Activated CD4-positive, alpha-beta T cell treated with anti-CD3 and anti-CD28 coated beads for 36 hours (primary cell): Measurements from ENCODE around the gene KCNIP4. TPM values are rescaled to one million over a fixed set of nuclear protein-coding genes. Genes with fewer than 3 reads are reported as not detected.

Source experiments
- ATAC-seq: fragments of 200-7000 bp; cut with Tn5 transposase; one replicate; pipeline ENCODE4 v1.10.0; 2021; ENCODE audit warnings: mild to moderate bottlenecking, moderate library complexity
- CTCF ChIA-PET: fragments of 350-600 bp; sonication (Branson Sonifier 250); formaldehyde crosslinking; loops from one replicate; lab custom pipeline; 2021; ENCODE audit warnings: antibody characterized with exemption; lab: Charles Lee
- POLR2A ChIA-PET: fragments of 350-600 bp; sonication (Branson Sonifier 250); formaldehyde crosslinking; loops from one replicate; lab custom pipeline; 2021; ENCODE audit warnings: antibody characterized with exemption, inconsistent platforms; lab: Charles Lee
- DNase-seq: peaks from one replicate; pipeline ENCODE4 v3.0.0-alpha.2; 2020
- H3K27ac Mint-ChIP-seq: one replicate; pipeline ENCODE4 v1.8.0; 2021; ENCODE audit warnings: mixed read lengths
- H3K27me3 Mint-ChIP-seq: one replicate; pipeline ENCODE4 v1.8.0; 2021; ENCODE audit warnings: mixed read lengths
- H3K36me3 Mint-ChIP-seq: one replicate; pipeline ENCODE4 v1.8.0; 2021; ENCODE audit warnings: low read depth, mixed read lengths
- H3K4me1 Mint-ChIP-seq: one replicate; pipeline ENCODE4 v1.8.0; 2021; ENCODE audit warnings: mixed read lengths
- H3K4me3 Mint-ChIP-seq: one replicate; pipeline ENCODE4 v1.8.0; 2021; ENCODE audit warnings: mild to moderate bottlenecking, moderate library complexity, mixed read lengths
- H3K9me3 Mint-ChIP-seq: one replicate; pipeline ENCODE4 v1.8.0; 2021; ENCODE audit warnings: low read depth, mixed read lengths
- intact Hi-C, 2 experiments: fragments of 100-400 bp; cut with DNase I in 1 of 2; cut with micrococcal nuclease in 1 of 2; formaldehyde crosslinking; loops; one replicate each; pipeline versions ENCODE4 v1.14.2 to v1.15.1; 2022 to 2024; cut with DNase I, micrococcal nuclease
- total RNA-seq, 2 experiments: library from RNA; stranded (reverse); gene quantifications; one replicate each; pipeline ENCODE4 v1.2.3, GENCODE V29; 2021

KCNIP4 gene
- total RNA-seq, 2 experiments from 2014 or later = not detected

DNA sequence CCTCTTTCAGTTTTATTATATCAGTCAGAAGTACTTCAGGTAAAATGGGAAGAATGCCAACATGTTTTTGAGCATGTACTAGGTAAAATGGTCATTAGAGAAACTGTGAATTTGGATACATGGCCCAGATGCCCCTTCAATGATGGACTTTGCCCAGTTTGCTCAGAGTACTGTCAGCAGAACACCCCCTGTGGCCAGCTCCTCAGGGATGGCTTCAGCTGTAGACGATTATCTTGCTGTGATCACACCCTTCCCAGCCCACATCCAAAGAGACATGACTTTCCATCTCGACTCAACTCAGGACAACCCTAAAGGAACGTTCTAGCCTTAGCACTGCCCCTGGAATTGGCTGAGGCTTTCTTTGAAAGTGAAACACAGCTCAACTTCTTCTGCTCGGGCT, 809.2 kb downstream of the KCNIP4 start:
- ChIA-PET CTCF (no interaction called here), POLR2A (no interaction called here)
- Mint-ChIP-seq H3K27ac (no peak overlapping the region), H3K36me3 (no peaks in the 10 kb centered on the region), H3K27me3 (no peaks in the 10 kb centered on the region), H3K9me3 (peaks cover 9% of the 10 kb centered on the region), H3K4me3 (no peak overlapping the region), H3K4me1 (no peaks in the 10 kb centered on the region)
- ATAC-seq (no peak), DNase-seq (no peak)
- intact Hi-C loops = loop anchor here in 1 of 2 experiments (10.0 kb wide), 1 partner anchor 365 kb away; no protein-coding TSS in a partner anchor

DNA sequence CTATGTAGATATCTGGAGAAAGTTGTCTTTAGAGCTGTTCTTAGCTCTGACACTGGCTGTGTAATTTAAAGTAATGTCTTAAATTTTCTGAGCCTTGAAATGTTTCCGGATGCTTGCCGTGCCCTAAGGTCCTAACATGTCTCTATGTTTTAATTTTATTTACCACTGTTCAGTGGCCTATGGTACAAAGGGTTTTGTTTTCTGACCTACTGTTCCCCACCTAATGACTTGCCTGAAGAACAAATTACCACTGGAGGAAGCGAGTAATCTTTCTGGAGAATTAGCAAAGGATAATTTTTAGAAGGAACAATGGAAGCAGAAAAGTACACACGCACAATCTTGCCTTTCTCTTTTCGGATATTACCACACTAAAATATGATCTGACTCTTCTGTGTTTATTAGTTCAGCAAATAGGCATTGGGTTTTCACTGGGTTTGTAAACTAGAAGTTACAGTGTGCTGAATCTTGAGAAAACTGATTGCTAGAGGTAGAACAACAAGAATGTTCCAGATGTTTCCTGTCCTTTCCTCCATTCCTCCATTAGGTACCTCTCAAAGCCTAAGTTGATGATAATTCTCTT, 812.4 kb downstream of the KCNIP4 start:
- Mint-ChIP-seq H3K27ac (no peak overlapping the region), H3K4me3 (no peak overlapping the region), H3K36me3 (no peaks in the 10 kb centered on the region), H3K9me3 (peaks cover 9% of the 10 kb centered on the region), H3K27me3 (no peaks in the 10 kb centered on the region), H3K4me1 (no peaks in the 10 kb centered on the region)
- DNase-seq (no peak), ATAC-seq (no peak)
- intact Hi-C loops = loop anchor here in 1 of 2 experiments (10.0 kb wide), 1 partner anchor 361 kb away; no protein-coding TSS in a partner anchor
- ChIA-PET POLR2A (no interaction called here), CTCF (no interaction called here)

- H3K27me3 Mint-ChIP-seq = no peaks in the 10 kb centered on the region
- no peak for DNase-seq
- H3K9me3 Mint-ChIP-seq = peaks cover 11% of the 10 kb centered on the region
- intact Hi-C loops = loop anchor here (1.0 to 10.0 kb wide), 2 partner anchors 360 to 362 kb away; no protein-coding TSS in a partner anchor
- H3K4me3 Mint-ChIP-seq = no peak overlapping the region
- H3K27ac Mint-ChIP-seq = no peak overlapping the region
- ATAC-seq = no peak
- no peaks in the 10 kb centered on the region for H3K36me3 Mint-ChIP-seq
- ChIA-PET CTCF (interaction anchor here (0.8 to 1.1 kb wide), 3 partner anchors 358 to 362 kb away, joined by 3 to 5 read pairs (median 3); no protein-coding TSS in a partner anchor), POLR2A (no interaction called here)
- H3K4me1 Mint-ChIP-seq = no peaks in the 10 kb centered on the region
Observed at GRCh38 chr4:21134994-21135393, 813.6 kb downstream of the KCNIP4 start.

- Mint-ChIP-seq H3K36me3 (no peaks in the 10 kb centered on the region), H3K4me3 (no peak overlapping the region), H3K9me3 (peaks cover 10% of the 10 kb centered on the region), H3K27ac (no peak overlapping the region), H3K27me3 (no peaks in the 10 kb centered on the region), H3K4me1 (no peaks in the 10 kb centered on the region)
- ChIA-PET CTCF (no interaction called here), POLR2A (no interaction called here)
- intact Hi-C loops = loop anchor here in 1 of 2 experiments (10.0 kb wide), 1 partner anchor 356 kb away; no protein-coding TSS in a partner anchor
- no peak for ATAC-seq
- no peak for DNase-seq
Observed at GRCh38 chr4:21130606-21131005, 818.0 kb downstream of the KCNIP4 start.

GRCh38 chr4:21126014-21126512, 822.5 kb downstream of the KCNIP4 start:
- DNase-seq = no peak
- Mint-ChIP-seq H3K9me3 (peaks cover 13% of the 10 kb centered on the region), H3K4me3 (no peak overlapping the region), H3K27ac (no peak overlapping the region), H3K27me3 (no peaks in the 10 kb centered on the region), H3K36me3 (no peaks in the 10 kb centered on the region), H3K4me1 (no peaks in the 10 kb centered on the region)
- ChIA-PET POLR2A (no interaction called here), CTCF (no interaction called here)
- intact Hi-C loops = no loop called here
- ATAC-seq = no peak

DNA sequence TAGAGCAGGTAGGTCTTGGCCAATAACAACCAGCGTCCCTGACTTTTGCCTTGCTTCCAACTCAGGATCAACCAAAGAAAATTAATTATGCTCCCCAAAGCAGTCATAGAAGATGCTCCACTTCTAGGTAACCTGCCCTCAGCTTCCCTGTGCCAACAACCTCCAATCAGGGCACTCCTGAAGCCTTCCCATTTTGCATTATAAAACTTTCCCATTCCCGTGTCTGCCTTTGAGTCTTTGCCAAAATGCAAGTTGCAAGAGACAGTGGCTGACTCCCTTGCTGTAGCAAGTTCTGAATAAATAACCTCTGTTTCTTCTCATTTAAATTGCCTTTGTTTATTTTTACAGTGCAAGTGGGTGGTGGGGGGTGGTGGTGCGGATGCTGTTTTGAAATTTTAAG, 830.3 kb downstream of the KCNIP4 start:
- ChIA-PET CTCF (no interaction called here), POLR2A (no interaction called here)
- Mint-ChIP-seq H3K4me1 (no peaks in the 10 kb centered on the region), H3K27ac (no peak overlapping the region), H3K4me3 (no peak overlapping the region), H3K27me3 (no peaks in the 10 kb centered on the region), H3K36me3 (no peaks in the 10 kb centered on the region), H3K9me3 (peaks cover 8% of the 10 kb centered on the region)
- DNase-seq (no peak), ATAC-seq (no peak)
- intact Hi-C loops = no loop called here

- CTCF ChIA-PET = no interaction called here
- Mint-ChIP-seq H3K4me1 (no peaks in the 10 kb centered on the region), H3K27me3 (no peaks in the 10 kb centered on the region), H3K27ac (no peak overlapping the region), H3K9me3 (peaks cover 8% of the 10 kb centered on the region), H3K4me3 (no peak overlapping the region), H3K36me3 (no peaks in the 10 kb centered on the region)
- intact Hi-C loops = no loop called here
- POLR2A ChIA-PET = no interaction called here
- DNase-seq (no peak), ATAC-seq (no peak)
Observed at GRCh38 chr4:21117541-21118180, 830.9 kb downstream of the KCNIP4 start.

DNA sequence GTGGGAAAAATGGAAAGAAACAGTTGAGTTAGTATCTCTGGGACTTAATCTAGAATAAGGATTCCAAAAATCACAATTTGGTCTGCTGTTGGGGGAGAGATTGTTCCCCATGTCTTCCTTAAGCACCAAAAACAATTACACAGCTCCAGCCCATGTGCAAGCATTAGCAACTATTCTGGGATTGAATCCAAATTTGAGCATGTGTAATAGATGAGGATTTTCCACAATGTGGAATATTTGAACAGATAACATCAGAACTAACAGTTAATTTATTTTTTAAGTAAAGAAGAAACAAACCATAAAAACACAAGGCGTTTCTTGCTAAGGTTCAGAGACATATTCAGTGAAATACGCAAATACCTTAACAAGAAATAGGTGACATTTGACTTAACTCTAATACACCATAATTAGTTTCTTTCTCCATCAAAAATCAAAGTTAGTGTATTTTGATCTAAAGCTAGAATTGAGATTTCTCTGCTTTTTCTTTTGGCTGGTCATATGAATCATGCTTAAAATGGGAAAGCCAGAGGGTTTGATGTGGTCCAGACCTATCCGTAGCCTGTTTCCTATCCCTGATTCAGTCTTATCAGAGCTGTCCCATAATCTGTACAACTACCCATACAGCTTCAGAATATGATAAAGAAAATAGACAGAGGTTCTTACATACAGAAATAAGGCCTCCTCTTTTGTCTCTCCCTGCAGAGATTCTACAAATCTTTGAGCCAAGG, 834.9 kb downstream of the KCNIP4 start:
- no peak overlapping the region for H3K27ac Mint-ChIP-seq
- H3K36me3 Mint-ChIP-seq = no peaks in the 10 kb centered on the region
- CTCF ChIA-PET = interaction anchor here (1.2 kb wide), 1 partner anchor 340 kb away, joined by 4 read pairs; no protein-coding TSS in a partner anchor
- DNase-seq (no peak), ATAC-seq (no peak)
- H3K27me3 Mint-ChIP-seq = no peaks in the 10 kb centered on the region
- intact Hi-C loops = no loop called here
- no peak overlapping the region for H3K4me3 Mint-ChIP-seq
- H3K4me1 Mint-ChIP-seq = no peaks in the 10 kb centered on the region
- H3K9me3 Mint-ChIP-seq = peaks cover 14% of the 10 kb centered on the region
- POLR2A ChIA-PET = no interaction called here

GRCh38 chr4:21102667-21103066, 845.9 kb downstream of the KCNIP4 start:
- peaks cover 6% of the 10 kb centered on the region for H3K9me3 Mint-ChIP-seq
- ATAC-seq (no peak), DNase-seq (no peak)
- ChIA-PET POLR2A (no interaction called here), CTCF (no interaction called here)
- H3K36me3 Mint-ChIP-seq = no peaks in the 10 kb centered on the region
- H3K27me3 Mint-ChIP-seq = no peaks in the 10 kb centered on the region
- intact Hi-C loops = no loop called here
- H3K4me1 Mint-ChIP-seq = no peaks in the 10 kb centered on the region
- H3K27ac Mint-ChIP-seq = no peak overlapping the region
- H3K4me3 Mint-ChIP-seq = no peak overlapping the region

GRCh38 chr4:21097865-21098264, 850.7 kb downstream of the KCNIP4 start:
- CTCF ChIA-PET = no interaction called here
- no peaks in the 10 kb centered on the region for H3K4me1 Mint-ChIP-seq
- no peaks in the 10 kb centered on the region for H3K36me3 Mint-ChIP-seq
- H3K27ac Mint-ChIP-seq = no peak overlapping the region
- H3K27me3 Mint-ChIP-seq = no peaks in the 10 kb centered on the region
- H3K9me3 Mint-ChIP-seq = peaks cover 7% of the 10 kb centered on the region
- ATAC-seq (no peak), DNase-seq (no peak)
- intact Hi-C loops = no loop called here
- POLR2A ChIA-PET = no interaction called here
- no peak overlapping the region for H3K4me3 Mint-ChIP-seq

GRCh38 chr4:21097026-21097425, 851.5 kb downstream of the KCNIP4 start:
- H3K36me3 Mint-ChIP-seq = no peaks in the 10 kb centered on the region
- no peak overlapping the region for H3K27ac Mint-ChIP-seq
- H3K9me3 Mint-ChIP-seq = peaks cover 7% of the 10 kb centered on the region
- no peaks in the 10 kb centered on the region for H3K27me3 Mint-ChIP-seq
- POLR2A ChIA-PET = no interaction called here
- intact Hi-C loops = no loop called here
- CTCF ChIA-PET = no interaction called here
- H3K4me3 Mint-ChIP-seq = no peak overlapping the region
- no peaks in the 10 kb centered on the region for H3K4me1 Mint-ChIP-seq
- DNase-seq = no peak
- ATAC-seq = no peak
